Fibroblast of mammary gland (primary cell): ENCODE measurements around the gene SMARCAL1.

Source experiments
- DNase-seq: peaks from one replicate; pipeline ENCODE4 v3.0.0-alpha.2; 2010; ENCODE audit warnings: low read depth
- H3K4me3 ChIP-seq: 2 replicates; pipeline ENCODE4 v1.5.1; 2011; ENCODE audit warnings: low read depth, mild to moderate bottlenecking, low read length, moderate library complexity; ENCODE audit not compliant: control insufficient read depth
- CTCF ChIP-seq: conservative IDR thresholded peaks from 2 replicates; pipeline ENCODE4 v1.5.1; 2011; ENCODE audit warnings: low read depth, low read length, inconsistent platforms; ENCODE audit not compliant: control insufficient read depth, insufficient read depth

Gene SMARCAL1

GRCh38 chr2:216436383-216436782 is 24.1 kb downstream of the SMARCAL1 start:
- TF ChIP-seq CTCF, result no peak
- H3K4me3 ChIP-seq, result no peak overlapping the region
- DNase-seq, result no peak

GRCh38 chr2:216441308-216442010 is 29.2 kb downstream of the SMARCAL1 start:
- DNase-seq, result no peak
- no peak for TF ChIP-seq CTCF
- H3K4me3 ChIP-seq, result no peak overlapping the region

GRCh38 chr2:216445501-216445900 is 33.2 kb downstream of the SMARCAL1 start:
- H3K4me3 ChIP-seq, result no peak overlapping the region
- no peak for DNase-seq
- no peak for TF ChIP-seq CTCF

DNA sequence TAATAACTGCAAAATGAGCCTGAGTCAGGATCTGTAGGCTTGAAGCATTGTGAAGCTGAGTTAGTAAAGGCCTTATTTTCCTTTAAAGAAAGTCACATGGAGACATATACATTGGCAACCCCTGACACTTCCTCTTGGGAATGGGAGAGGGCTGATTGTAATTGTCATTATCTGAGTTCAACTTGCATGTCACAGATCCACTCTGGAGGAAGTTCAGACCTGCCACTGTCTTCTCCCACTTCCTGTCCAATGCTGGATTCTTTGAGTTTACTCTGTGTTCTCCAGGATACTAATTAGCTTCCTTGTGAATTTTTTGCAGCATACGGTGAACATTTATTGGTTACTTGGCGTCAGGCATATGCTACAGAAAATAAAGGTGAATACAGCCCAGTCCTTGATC is 34.1 kb downstream of the SMARCAL1 start:
- H3K4me3 ChIP-seq, result no peak overlapping the region
- no peak for DNase-seq
- no peak for TF ChIP-seq CTCF

DNA sequence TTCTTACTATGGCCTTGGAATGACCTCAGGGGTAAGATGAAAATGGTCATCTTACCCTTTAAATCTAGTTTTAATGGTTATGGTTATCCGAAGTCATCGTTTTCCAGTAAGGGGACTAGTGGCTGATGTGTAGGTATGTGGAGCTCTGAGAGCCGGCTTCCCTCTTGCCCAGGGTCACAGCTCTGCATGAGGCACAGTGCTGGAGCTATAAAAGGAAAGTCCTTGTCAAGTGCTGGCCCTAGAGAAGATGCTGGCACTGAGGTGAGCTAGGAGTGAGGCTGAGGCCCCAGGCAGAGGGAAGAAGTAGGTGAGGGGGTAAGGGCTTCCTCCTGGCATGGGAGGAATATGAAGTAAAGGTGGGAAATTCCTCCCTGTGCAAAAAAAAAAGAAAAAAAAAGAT is 35.0 kb downstream of the SMARCAL1 start:
- DNase-seq, result no peak
- no peak overlapping the region for H3K4me3 ChIP-seq
- TF ChIP-seq CTCF, result no peak

DNA sequence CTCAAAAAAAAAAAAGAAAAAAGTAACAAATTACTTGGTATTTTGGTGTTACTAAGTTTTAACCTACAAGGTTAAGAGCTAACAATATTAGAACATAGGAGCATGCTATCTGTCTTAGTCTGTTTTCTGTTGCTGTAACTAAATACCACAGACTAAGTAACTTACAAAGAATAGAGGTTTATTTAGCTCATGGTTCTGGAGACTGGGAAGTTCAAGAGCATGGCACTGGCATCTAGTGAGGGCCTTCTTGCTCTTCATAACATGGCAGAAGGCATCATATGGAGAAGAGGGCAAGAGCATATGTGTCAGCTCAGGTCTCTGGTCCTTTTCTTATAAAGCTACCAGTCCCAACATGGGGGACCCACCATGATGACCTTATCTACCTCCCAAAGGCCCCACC is 36.5 kb downstream of the SMARCAL1 start:
- TF ChIP-seq CTCF, result no peak
- no peak for DNase-seq

GRCh38 chr2:216450346-216450745 is 38.1 kb downstream of the SMARCAL1 start:
- H3K4me3 ChIP-seq, result no peak overlapping the region
- DNase-seq, result no peak
- no peak for TF ChIP-seq CTCF

More for the DNA sequence above, 36.5 kb downstream of the SMARCAL1 start:
- no peak overlapping the region for H3K4me3 ChIP-seq
